B cell (primary cell): Measurements from ENCODE around the gene SFMBT2. TPM values are rescaled to one million over a fixed set of nuclear protein-coding genes. Genes with fewer than 3 reads are reported as not detected.

Source experiments
- ATAC-seq: fragments of 200-7000 bp; cut with Tn5 transposase; one replicate; pipeline ENCODE4 v1.10.0; 2021; ENCODE audit warnings: low read depth, mild to moderate bottlenecking, moderate number of reproducible peaks, moderate library complexity
- CTCF ChIA-PET: fragments of 350-600 bp; sonication (Branson Sonifier 250); formaldehyde crosslinking; loops from one replicate; lab custom pipeline; 2021; ENCODE audit warnings: antibody characterized with exemption, inconsistent platforms; lab: Charles Lee
- POLR2A ChIA-PET: fragments of 350-600 bp; sonication (Branson Sonifier 250); formaldehyde crosslinking; loops from one replicate; lab custom pipeline; 2021; ENCODE audit warnings: antibody characterized with exemption; lab: Charles Lee
- DNase-seq: peaks from one replicate; pipeline ENCODE4 v3.0.0; 2013
- H2AFZ ChIP-seq: 2 replicates; pipeline ENCODE4 v1.6.1; 2012; ENCODE audit warnings: mild to moderate bottlenecking, low read depth, low read length; ENCODE audit not compliant: insufficient read depth, poor library complexity, severe bottlenecking
- H3K27ac ChIP-seq, 2 donors: 1 replicate in 1 of 2; 2 replicates in 1 of 2; pipeline ENCODE4 v1.5.1; 2012 to 2013; ENCODE audit warnings: low read length in 2 of 2, mild to moderate bottlenecking in 2 of 2, moderate library complexity in 1 of 2
- H3K27me3 ChIP-seq, 4 experiments: fragments of 200-600 bp in 1 of 4; sonication (generic) in 1 of 4; replicated peaks in 1 of 4; 1 replicate in 2 of 4; 2 replicates in 2 of 4; pipeline versions ENCODE4 v1.6.1 to v1.7.0; 2013 to 2016; ENCODE audit warnings: low read length in 3 of 4, mild to moderate bottlenecking in 2 of 4, mixed read lengths in 1 of 4, moderate library complexity in 1 of 4; ENCODE audit not compliant: insufficient read depth in 4 of 4, control insufficient read depth in 3 of 4; ENCODE audit errors: control extremely low read depth in 1 of 4
- H3K36me3 ChIP-seq, 2 experiments: replicated peaks in 1 of 2; 1 replicate in 1 of 2; 2 replicates in 1 of 2; pipeline versions ENCODE4 v1.6.1 to v1.7.1; 2013; ENCODE audit warnings: low read length in 1 of 2; ENCODE audit not compliant: insufficient read depth in 2 of 2, control insufficient read depth in 1 of 2; ENCODE audit errors: control extremely low read depth in 1 of 2, extremely low read depth in 1 of 2
- H3K4me1 ChIP-seq, 2 donors: fragments of 200-600 bp in 1 of 2; sonication (generic) in 1 of 2; 1 replicate in 1 of 2; 2 replicates in 1 of 2; pipeline versions ENCODE4 v1.5.1 to v1.6.1; 2013 to 2017; ENCODE audit warnings: low read length in 2 of 2; ENCODE audit not compliant: control insufficient read depth in 2 of 2, insufficient read depth in 2 of 2
- H3K4me2 ChIP-seq: replicated peaks from 2 replicates; pipeline ENCODE3; 2012; ENCODE audit warnings: mild to moderate bottlenecking, low read depth, low read length; ENCODE audit not compliant: poor library complexity, severe bottlenecking
- H3K4me3 ChIP-seq, 5 experiments: fragments of 200-600 bp in 1 of 5; sonication (generic) in 1 of 5; 1 replicate in 3 of 5; 2 replicates in 2 of 5; pipeline versions ENCODE4 v1.5.1 to v1.7.0; 2011 to 2016; ENCODE audit warnings: low read length in 4 of 5, mild to moderate bottlenecking in 4 of 5, low read depth in 2 of 5, control low read depth in 1 of 5, moderate library complexity in 1 of 5; ENCODE audit not compliant: insufficient read depth in 1 of 5; ENCODE audit errors: control extremely low read depth in 1 of 5, extremely low read depth in 1 of 5
- H3K79me2 ChIP-seq: fragments of 200-600 bp; sonication (generic); one replicate; pipeline ENCODE4 v1.6.0; 2016; ENCODE audit warnings: low read length; ENCODE audit not compliant: control insufficient read depth, insufficient read depth
- H3K9ac ChIP-seq: fragments of 200-600 bp; sonication (generic); 2 replicates; pipeline ENCODE4 v1.6.1; 2017; ENCODE audit warnings: mild to moderate bottlenecking, low read length, moderate library complexity
- H3K9me3 ChIP-seq, 3 donors: one replicate each; pipeline versions ENCODE4 v1.6.1 to v1.7.1; 2013; ENCODE audit warnings: low read length in 2 of 3; ENCODE audit not compliant: control insufficient read depth in 2 of 3, insufficient read depth in 1 of 3; ENCODE audit errors: control extremely low read depth in 1 of 3
- H4K20me1 ChIP-seq: 2 replicates; pipeline ENCODE4 v1.6.0; 2012; ENCODE audit warnings: mild to moderate bottlenecking, low read length; ENCODE audit not compliant: insufficient read depth, control insufficient read depth, poor library complexity, severe bottlenecking
- H3K27ac Mint-ChIP-seq: one replicate; pipeline ENCODE4 v1.8.0; 2021; ENCODE audit warnings: mixed read lengths
- H3K27me3 Mint-ChIP-seq: one replicate; pipeline ENCODE4 v1.8.0; 2021; ENCODE audit warnings: mixed read lengths
- H3K4me1 Mint-ChIP-seq: one replicate; pipeline ENCODE4 v1.8.0; 2021; ENCODE audit warnings: mixed read lengths
- H3K4me3 Mint-ChIP-seq: one replicate; pipeline ENCODE4 v1.8.0; 2021; ENCODE audit warnings: mixed read lengths
- H3K9me3 Mint-ChIP-seq: one replicate; pipeline ENCODE4 v1.8.0; 2022; ENCODE audit warnings: mixed read lengths; ENCODE audit not compliant: insufficient read depth
- EZH2 ChIP-seq: IDR thresholded peaks from 2 replicates; pipeline ENCODE4 v1.6.1; 2012; ENCODE audit warnings: borderline replicate concordance, low read depth, mild to moderate bottlenecking, moderate library complexity, low read length; ENCODE audit not compliant: insufficient read depth, poor library complexity, severe bottlenecking
- WGBS: methylation state at CpG from one replicate; pipeline ENCODE4 v1.1.5; 2013; ENCODE audit warnings: missing lambda C conversion rate; ENCODE audit not compliant: insufficient coverage; 5-methylcytosine and 5-hydroxymethylcytosine counted together
- intact Hi-C: fragments of 100-400 bp; cut with micrococcal nuclease; formaldehyde crosslinking; loops from one replicate; pipeline ENCODE4 v1.10.0; 2022
- polyA plus RNA-seq: library from polyadenylated mRNA; depleted of rRNA; stranded (reverse); fragments of >200 nt; gene quantifications from 2 replicates; pipeline ENCODE4 v1.2.3, GENCODE V29; 2012
- total RNA-seq, 2 donors: library from RNA; stranded (reverse); fragments of 120-200 nt in 1 of 2; gene quantifications; 1 replicate in 1 of 2; 2 replicates in 1 of 2; pipeline versions ENCODE4 v1.2.3 to v1.2.4, GENCODE V29; 2013 to 2022
- TF ChIP-seq, protein P1 (sequence below): fragments of 200-600 bp; IDR thresholded peaks from one replicate; pipeline ENCODE4 v1.8.0; 2022; ENCODE audit warnings: antibody characterized with exemption, mild to moderate bottlenecking

Gene SFMBT2
- total and polyA plus RNA-seq, 2 donors (not counting 1 experiment from before 2014, with no cell fraction given), result 2.3 to 24.0 TPM

DNA sequence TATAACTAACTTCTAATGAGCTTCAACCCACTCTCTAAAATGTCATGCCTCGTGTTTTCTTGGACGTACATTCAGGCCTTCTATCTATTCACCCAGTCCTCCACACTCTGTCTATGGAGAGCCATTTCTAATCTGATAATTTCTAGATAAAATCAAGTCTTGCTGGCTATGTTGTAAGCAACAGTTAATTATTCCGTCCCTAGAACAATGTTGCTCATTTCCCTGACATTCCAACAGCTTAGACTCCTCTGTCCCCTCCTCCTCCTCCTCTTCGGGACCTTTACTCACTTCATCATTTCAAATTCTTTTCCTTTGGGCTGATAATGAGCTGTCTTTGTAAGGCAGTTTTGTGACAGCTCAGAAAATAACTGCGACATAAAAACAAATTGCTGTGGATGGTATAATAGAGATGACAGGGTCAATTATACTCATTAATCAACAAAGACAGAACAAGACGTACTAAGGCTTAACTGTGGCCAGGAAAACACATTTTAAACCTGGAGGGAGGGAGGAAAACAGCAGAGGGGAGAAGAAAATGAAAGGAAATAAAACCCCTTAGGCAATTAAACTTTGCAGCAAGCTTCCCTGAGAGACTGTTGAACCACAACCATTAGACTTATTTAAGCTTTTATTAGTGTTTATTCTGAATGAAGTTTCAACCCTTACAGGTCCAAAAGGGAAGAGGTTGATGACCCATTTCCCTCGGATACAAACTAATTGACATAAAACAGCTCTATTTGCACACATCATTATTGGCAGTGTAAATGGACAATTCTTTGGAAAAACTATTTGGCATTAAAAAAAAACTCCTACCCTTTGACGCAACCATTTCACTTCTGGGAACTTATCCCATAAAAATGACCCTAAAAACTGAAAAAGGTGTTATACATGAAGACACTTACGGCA, 179.1 kb downstream of the SFMBT2 start:
- Histone ChIP-seq H3K9ac (no peak overlapping the region), H3K4me2 (no peak overlapping the region), H3K36me3 (peaks cover 1 to 6% of the 10 kb centered on the region in 2 experiments), H3K79me2 (no peaks in the 10 kb centered on the region), H3K27ac (no peak overlapping the region), H3K27me3 (no peaks in the 10 kb centered on the region), H3K9me3 (no peaks in the 10 kb centered on the region), H2AFZ (no peak overlapping the region), H3K4me1 (no peaks in the 10 kb centered on the region), H4K20me1 (no peaks in the 10 kb centered on the region), H3K4me3 (no peak overlapping the region)
- TF ChIP-seq, protein P1, sequence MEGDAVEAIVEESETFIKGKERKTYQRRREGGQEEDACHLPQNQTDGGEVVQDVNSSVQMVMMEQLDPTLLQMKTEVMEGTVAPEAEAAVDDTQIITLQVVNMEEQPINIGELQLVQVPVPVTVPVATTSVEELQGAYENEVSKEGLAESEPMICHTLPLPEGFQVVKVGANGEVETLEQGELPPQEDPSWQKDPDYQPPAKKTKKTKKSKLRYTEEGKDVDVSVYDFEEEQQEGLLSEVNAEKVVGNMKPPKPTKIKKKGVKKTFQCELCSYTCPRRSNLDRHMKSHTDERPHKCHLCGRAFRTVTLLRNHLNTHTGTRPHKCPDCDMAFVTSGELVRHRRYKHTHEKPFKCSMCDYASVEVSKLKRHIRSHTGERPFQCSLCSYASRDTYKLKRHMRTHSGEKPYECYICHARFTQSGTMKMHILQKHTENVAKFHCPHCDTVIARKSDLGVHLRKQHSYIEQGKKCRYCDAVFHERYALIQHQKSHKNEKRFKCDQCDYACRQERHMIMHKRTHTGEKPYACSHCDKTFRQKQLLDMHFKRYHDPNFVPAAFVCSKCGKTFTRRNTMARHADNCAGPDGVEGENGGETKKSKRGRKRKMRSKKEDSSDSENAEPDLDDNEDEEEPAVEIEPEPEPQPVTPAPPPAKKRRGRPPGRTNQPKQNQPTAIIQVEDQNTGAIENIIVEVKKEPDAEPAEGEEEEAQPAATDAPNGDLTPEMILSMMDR, result no peak
- TF ChIP-seq EZH2, result no peak
- Mint-ChIP-seq H3K9me3 (peaks cover 7% of the 10 kb centered on the region), H3K27ac (no peak overlapping the region), H3K4me1 (peaks cover 3% of the 10 kb centered on the region), H3K4me3 (no peak overlapping the region), H3K27me3 (no peaks in the 10 kb centered on the region)
- no peak for DNase-seq
- WGBS, result no CpG with 5 or more reads among the region's 9 CpGs
- ChIA-PET POLR2A (no interaction called here), CTCF (no interaction called here)
- intact Hi-C loops, result no loop called here
- no peak for ATAC-seq

DNA sequence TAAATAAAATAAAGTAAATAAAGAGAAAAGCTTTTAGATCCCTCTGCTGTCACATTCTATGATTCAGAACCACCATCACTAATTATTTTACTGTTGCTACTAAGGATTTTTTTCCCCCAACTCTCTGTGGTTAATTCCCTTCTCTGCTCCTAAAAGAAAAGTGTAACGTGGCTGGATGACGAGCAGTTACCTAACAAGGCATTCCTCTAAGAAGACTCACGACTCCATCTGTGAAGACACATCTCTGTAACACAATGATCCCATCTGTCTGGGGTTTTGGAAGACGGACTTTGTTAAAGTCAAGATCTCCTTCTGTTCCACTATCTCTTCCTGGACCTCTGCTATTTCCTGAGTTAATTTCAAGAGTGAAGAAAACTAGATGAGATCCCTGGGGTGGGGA, 179.9 kb downstream of the SFMBT2 start:
- Mint-ChIP-seq H3K4me3 (no peak overlapping the region), H3K4me1 (no peaks in the 10 kb centered on the region), H3K9me3 (peaks cover 7% of the 10 kb centered on the region), H3K27ac (no peak overlapping the region), H3K27me3 (no peaks in the 10 kb centered on the region)
- Histone ChIP-seq H3K4me2 (no peak overlapping the region), H3K4me3 (no peak overlapping the region), H3K79me2 (no peaks in the 10 kb centered on the region), H4K20me1 (no peaks in the 10 kb centered on the region), H3K9me3 (no peaks in the 10 kb centered on the region), H3K27ac (no peak overlapping the region), H3K36me3 (peaks cover 4 to 10% of the 10 kb centered on the region in 2 experiments), H3K4me1 (no peaks in the 10 kb centered on the region), H3K9ac (no peak overlapping the region), H3K27me3 (no peaks in the 10 kb centered on the region), H2AFZ (no peak overlapping the region)
- DNase-seq (no peak), ATAC-seq (no peak)
- WGBS, result 100% methylated on average over 2 of the region's 4 CpGs
- intact Hi-C loops, result no loop called here
- ChIA-PET POLR2A (no interaction called here), CTCF (no interaction called here)
- TF ChIP-seq, protein P1, result no peak
- no peak for TF ChIP-seq EZH2
